ENCODE results near the gene SPTB. TPM values are rescaled to one million over a fixed set of nuclear protein-coding genes. Genes with fewer than 3 reads are reported as not detected.

Gene SPTB
- polyA plus RNA-seq, 3 donors from 2014 or later: 0.29 TPM; not detected in 2

- Mint-ChIP-seq H3K4me1 (peaks cover 75 to 76% of the 10 kb centered on the region in 2 donors), H3K27ac (peak overlapping the region; percentile 93 to 99 (median 97)), H3K4me3 (peak overlapping the region; percentile 91 to 97 (median 95)), H3K36me3 (peaks cover 0 to 4% (median 0%) of the 10 kb centered on the region in 3 donors), H3K9me3 (peaks cover 0 to 1% (median 0%) of the 10 kb centered on the region in 6 donors), H3K27me3 (ENCODE audit: low read depth in 3 of 3) (peaks cover 2 to 18% (median 5%) of the 10 kb centered on the region in 3 donors)
- DNase-seq: no peak
Observed at GRCh38 chr14:64706119-64706592, 173.6 kb downstream of the SPTB start.

GRCh38 chr14:64705381-64706118 is 174.2 kb downstream of the SPTB start:
- peak overlapping the region; percentile 91 to 97 (median 95) for H3K4me3 Mint-ChIP-seq
- DNase-seq: peak in 1 of 3 donors; percentile 43
- H3K9me3 Mint-ChIP-seq: peaks cover 0 to 1% (median 0%) of the 10 kb centered on the region in 6 donors
- H3K27ac Mint-ChIP-seq: peak overlapping the region; percentile 93 to 99 (median 97)
- peaks cover 69 to 70% of the 10 kb centered on the region in 2 donors for H3K4me1 Mint-ChIP-seq
- peaks cover 2 to 18% (median 5%) of the 10 kb centered on the region in 3 donors for H3K27me3 Mint-ChIP-seq (ENCODE audit: low read depth in 3 of 3)
- H3K36me3 Mint-ChIP-seq: peaks cover 0 to 2% (median 0%) of the 10 kb centered on the region in 3 donors

- Mint-ChIP-seq H3K4me1 (peaks cover 62 to 63% of the 10 kb centered on the region in 2 donors), H3K9me3 (peaks cover 0 to 1% (median 0%) of the 10 kb centered on the region in 6 donors), H3K27ac (peak overlapping the region; percentile 93 to 99 (median 97)), H3K4me3 (peak overlapping the region; percentile 91 to 97 (median 95)), H3K36me3 (no peaks in the 10 kb centered on the region), H3K27me3 (ENCODE audit: low read depth in 3 of 3) (peaks cover 2 to 18% (median 5%) of the 10 kb centered on the region in 3 donors)
- DNase-seq: peak; percentile 38 to 46 (median 41)
Observed at GRCh38 chr14:64704743-64705380, 174.8 kb downstream of the SPTB start.

- Mint-ChIP-seq H3K4me1 (peaks cover 56 to 58% of the 10 kb centered on the region in 2 donors), H3K27me3 (ENCODE audit: low read depth in 3 of 3) (peaks cover 2 to 16% (median 5%) of the 10 kb centered on the region in 3 donors)
Observed at GRCh38 chr14:64704143-64704742, 175.5 kb downstream of the SPTB start, which contains the start of gene PLEKHG3. Gene PLEKHG3, plus strand, starts transcription at chr14:64704424. Its CDS starts 23,208 bp downstream, at chr14:64727632.

GRCh38 chr14:64703395-64704142 is 176.1 kb downstream of the SPTB start:
- Mint-ChIP-seq H3K4me3 (peak overlapping the region; percentile 86 to 97 (median 94)), H3K9me3 (peaks cover 0 to 1% (median 0%) of the 10 kb centered on the region in 6 donors), H3K4me1 (peaks cover 56 to 58% of the 10 kb centered on the region in 2 donors), H3K36me3 (no peaks in the 10 kb centered on the region), H3K27me3 (ENCODE audit: low read depth in 3 of 3) (peaks cover 2 to 10% (median 2%) of the 10 kb centered on the region in 3 donors), H3K27ac (peak overlapping the region; percentile 80 to 94 (median 92))
- no peak for DNase-seq

More at GRCh38 chr14:64704143-64704742, 175.5 kb downstream of the SPTB start, which contains the start of gene PLEKHG3:
- no peaks in the 10 kb centered on the region for H3K36me3 Mint-ChIP-seq
- peak; percentile 77 to 79 (median 79) for DNase-seq
- H3K4me3 Mint-ChIP-seq: peak within 1 kb of the TSS; percentile 91 to 97 (median 95)
- peaks cover 0 to 1% (median 0%) of the 10 kb centered on the region in 6 donors for H3K9me3 Mint-ChIP-seq
- H3K27ac Mint-ChIP-seq: peak within 1 kb of the TSS; percentile 93 to 99 (median 97)

GRCh38 chr14:64702493-64703394 is 177.0 kb downstream of the SPTB start:
- Mint-ChIP-seq H3K27me3 (ENCODE audit: low read depth in 3 of 3) (peaks cover 0 to 5% (median 2%) of the 10 kb centered on the region in 3 donors), H3K4me1 (peaks cover 50 to 57% of the 10 kb centered on the region in 2 donors), H3K4me3 (peak overlapping the region; percentile 86 to 97 (median 94)), H3K9me3 (peaks cover 0 to 1% (median 0%) of the 10 kb centered on the region in 6 donors), H3K36me3 (no peaks in the 10 kb centered on the region), H3K27ac (peak overlapping the region; percentile 75 to 94 (median 92))
- DNase-seq: no peak

GRCh38 chr14:64701660-64702059 is 178.0 kb downstream of the SPTB start:
- Mint-ChIP-seq H3K4me3 (no peak overlapping the region), H3K27me3 (ENCODE audit: low read depth in 3 of 3) (peaks cover 0 to 4% (median 2%) of the 10 kb centered on the region in 3 donors), H3K4me1 (peaks cover 50 to 57% of the 10 kb centered on the region in 2 donors), H3K36me3 (no peaks in the 10 kb centered on the region), H3K27ac (no peak overlapping the region), H3K9me3 (peaks cover 0 to 1% (median 0%) of the 10 kb centered on the region in 6 donors)
- DNase-seq: no peak

GRCh38 chr14:64700894-64701293 is 178.8 kb downstream of the SPTB start:
- Mint-ChIP-seq H3K27me3 (ENCODE audit: low read depth in 3 of 3) (peaks cover 0 to 4% (median 2%) of the 10 kb centered on the region in 3 donors), H3K4me3 (no peak overlapping the region), H3K9me3 (peaks cover 0 to 1% (median 0%) of the 10 kb centered on the region in 6 donors), H3K4me1 (peaks cover 50 to 57% of the 10 kb centered on the region in 2 donors), H3K27ac (no peak overlapping the region), H3K36me3 (no peaks in the 10 kb centered on the region)
- DNase-seq: no peak

GRCh38 chr14:64700290-64700689 is 179.4 kb downstream of the SPTB start:
- no peaks in the 10 kb centered on the region for H3K36me3 Mint-ChIP-seq
- H3K27me3 Mint-ChIP-seq (ENCODE audit: low read depth in 3 of 3): peaks cover 0 to 3% (median 2%) of the 10 kb centered on the region in 3 donors
- H3K4me1 Mint-ChIP-seq: peaks cover 47 to 56% of the 10 kb centered on the region in 2 donors
- H3K4me3 Mint-ChIP-seq: no peak overlapping the region
- DNase-seq: no peak
- H3K9me3 Mint-ChIP-seq: peaks cover 0 to 1% (median 0%) of the 10 kb centered on the region in 6 donors
- peak overlapping the region in 1 of 6 donors; percentile 31 for H3K27ac Mint-ChIP-seq

GRCh38 chr14:64698903-64699302 is 180.8 kb downstream of the SPTB start:
- no peak overlapping the region for H3K4me3 Mint-ChIP-seq

GRCh38 chr14:64696355-64696857 is 183.3 kb downstream of the SPTB start:
- Mint-ChIP-seq H3K27ac (peak overlapping the region; percentile 27 to 91 (median 86)), H3K9me3 (no peaks in the 10 kb centered on the region), H3K4me1 (peaks cover 31 to 38% of the 10 kb centered on the region in 2 donors), H3K27me3 (ENCODE audit: low read depth in 3 of 3) (peaks cover 0 to 4% (median 2%) of the 10 kb centered on the region in 3 donors), H3K36me3 (no peaks in the 10 kb centered on the region), H3K4me3 (peak overlapping the region; percentile 44 to 72 (median 52))
- DNase-seq: peak; percentile 39 to 59 (median 52)

More at GRCh38 chr14:64698903-64699302, 180.8 kb downstream of the SPTB start:
- H3K36me3 Mint-ChIP-seq: no peaks in the 10 kb centered on the region
- H3K4me1 Mint-ChIP-seq: peaks cover 45 to 55% of the 10 kb centered on the region in 2 donors
- H3K9me3 Mint-ChIP-seq: peaks cover 0 to 1% (median 0%) of the 10 kb centered on the region in 6 donors
- H3K27ac Mint-ChIP-seq: peak overlapping the region in 1 of 6 donors; percentile 14
- peaks cover 0 to 2% (median 0%) of the 10 kb centered on the region in 3 donors for H3K27me3 Mint-ChIP-seq (ENCODE audit: low read depth in 3 of 3)
- no peak for DNase-seq

Data from immature natural killer cell (primary cell).